ENCODE measurements around the gene KCNAB1. TPM values are rescaled to one million over a fixed set of nuclear protein-coding genes. Genes with fewer than 3 reads are reported as not detected.

KCNAB1 gene
- total and polyA plus RNA-seq, 2 of the 8 experiments (the other 6 are each of a cell fraction or from before 2014, with no cell fraction given): 0.51 to 2.3 TPM

DNA sequence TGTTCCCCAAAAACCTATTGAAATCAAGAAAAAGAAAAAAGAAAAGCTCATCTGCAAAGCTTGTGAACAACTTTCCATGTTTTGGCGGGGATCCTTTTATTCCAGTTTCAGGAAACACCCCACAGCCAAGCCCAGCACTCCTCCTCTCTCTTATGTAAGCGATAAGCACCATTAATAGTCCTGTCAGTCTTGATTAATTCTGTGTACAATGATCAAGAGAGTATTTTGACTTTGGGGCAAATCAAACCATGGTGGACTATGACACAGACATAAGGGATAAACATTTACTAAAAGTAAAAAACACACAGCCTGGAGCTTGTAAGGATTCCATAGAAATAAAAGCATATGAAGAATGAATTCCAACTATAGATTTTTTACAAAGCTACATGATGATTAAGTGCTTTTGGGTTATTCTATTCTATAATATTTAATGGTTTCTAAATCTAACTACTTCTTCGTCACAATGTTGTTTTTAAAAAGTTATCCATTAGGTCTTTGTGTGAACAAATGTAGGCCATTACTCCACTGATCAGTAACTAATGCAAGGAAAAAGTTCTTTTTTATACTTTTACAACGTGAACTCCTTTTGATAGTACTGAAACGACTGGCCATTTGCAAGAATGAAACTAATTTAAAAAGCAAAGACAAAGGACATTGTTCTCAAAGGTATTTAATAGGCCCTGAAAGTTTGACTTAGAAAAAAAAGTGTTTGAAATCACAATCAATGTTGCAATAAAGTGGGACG lies 106.5 kb downstream of the KCNAB1 start (continued):
- TF ChIP-seq CTBP2 (IDR thresholded peaks at IDR 0.05; ENCODE audit: borderline replicate concordance, insufficient read depth, insufficient read length, low read length): no peak
- no peak for TF ChIP-seq RBBP5 (IDR thresholded peaks at IDR 0.05; ENCODE audit: borderline replicate concordance, low read depth, low read length)
- no peak for TF ChIP-seq RNF2 (IDR thresholded peaks at IDR 0.05; ENCODE audit: borderline replicate concordance, low read depth, low read length, missing control alignments, poor library complexity, severe bottlenecking)
- TF ChIP-seq TAF1 (IDR thresholded peaks at IDR 0.05; ENCODE audit: low read depth, low read length): no peak
- no peak for TF ChIP-seq YY1 (IDR thresholded peaks at IDR 0.05; ENCODE audit: low read depth, low read length)
- no peak for TF ChIP-seq RXRA (IDR thresholded peaks at IDR 0.05; ENCODE audit: insufficient read depth, low read depth, low read length)
- no peak for TF ChIP-seq E2F6 (IDR thresholded peaks at IDR 0.05)
- TF ChIP-seq TBP (IDR thresholded peaks at IDR 0.05; ENCODE audit: low read depth, low read length): no peak
- TF ChIP-seq EGR1 (IDR thresholded peaks at IDR 0.05; ENCODE audit: borderline replicate concordance, low read depth, low read length): no peak
- TF ChIP-seq NANOG (IDR thresholded peaks at IDR 0.05; ENCODE audit: insufficient read depth, low read depth, low read length, poor library complexity, severe bottlenecking): no peak
- TF ChIP-seq BRCA1 (IDR thresholded peaks at IDR 0.05; ENCODE audit: low read depth, low read length): no peak
- TF ChIP-seq EP300 (IDR thresholded peaks at IDR 0.05; ENCODE audit: borderline replicate concordance in 1 of 2, low read depth in 2 of 2, low read length in 2 of 2): no peak
- no peak for TF ChIP-seq SP2 (IDR thresholded peaks at IDR 0.05; ENCODE audit: low read length)

Measured in H1 (cell line).